ENCODE data around the gene LAMTOR1.

The LAMTOR1 gene

GRCh38 chr11:72061739-72062396 lies 41.2 kb downstream of the LAMTOR1 start:
- Histone ChIP-seq H3K36me3 (ENCODE audit: insufficient read depth, low read length) (peaks cover 49% of the 10 kb centered on the region), H3K27ac (ENCODE audit: low read length) (no peak overlapping the region), H3K4me1 (ENCODE audit: insufficient read depth, low read length) (no peaks in the 10 kb centered on the region), H3K4me2 (ENCODE audit: insufficient read depth, low read length) (no peak overlapping the region), H3K9me3 (ENCODE audit: insufficient read depth, low read length, severe bottlenecking) (no peaks in the 10 kb centered on the region), H3K4me3 (ENCODE audit: low read depth in 1 of 2, low read length in 2 of 2) (no peak overlapping the region), H3K79me2 (ENCODE audit: insufficient read depth, low read length) (peaks cover 89% of the 10 kb centered on the region), H4K20me1 (ENCODE audit: insufficient read depth, low read length) (peaks cover 26% of the 10 kb centered on the region; the same call in 1 of the 2 replicates), H3K27me3 (ENCODE audit: insufficient read depth, low read length, poor library complexity) (no peaks in the 10 kb centered on the region), H3K9ac (ENCODE audit: low read depth, low read length) (no peak overlapping the region), H2AFZ (ENCODE audit: low read depth, low read length) (no peak overlapping the region)
- ATAC-seq (ENCODE audit: insufficient read depth, low read depth), result no peak
- DNase-seq, result no peak
- TF ChIP-seq EZH2 (IDR thresholded peaks at IDR 0.05; ENCODE audit: borderline replicate concordance, low read depth, low read length, severe bottlenecking) (no peak), CTCF (IDR thresholded peaks at IDR 0.05; ENCODE audit: borderline replicate concordance, extremely low read depth, low read length, poor library complexity, severe bottlenecking) (no peak)

GRCh38 chr11:72058416-72059034 lies 44.6 kb downstream of the LAMTOR1 start:
- Histone ChIP-seq H3K36me3 (ENCODE audit: insufficient read depth, low read length) (peaks cover 51% of the 10 kb centered on the region), H3K4me1 (ENCODE audit: insufficient read depth, low read length) (no peaks in the 10 kb centered on the region), H3K27ac (ENCODE audit: low read length) (no peak overlapping the region), H2AFZ (ENCODE audit: low read depth, low read length) (no peak overlapping the region), H3K79me2 (ENCODE audit: insufficient read depth, low read length) (peaks cover 94% of the 10 kb centered on the region), H3K9ac (ENCODE audit: low read depth, low read length) (no peak overlapping the region), H3K27me3 (ENCODE audit: insufficient read depth, low read length, poor library complexity) (no peaks in the 10 kb centered on the region), H4K20me1 (ENCODE audit: insufficient read depth, low read length) (peaks cover 23% of the 10 kb centered on the region; the same call in 1 of the 2 replicates), H3K4me2 (ENCODE audit: insufficient read depth, low read length) (no peak overlapping the region), H3K9me3 (ENCODE audit: insufficient read depth, low read length, severe bottlenecking) (no peaks in the 10 kb centered on the region), H3K4me3 (ENCODE audit: low read depth in 1 of 2, low read length in 2 of 2) (no peak overlapping the region)
- TF ChIP-seq CTCF (IDR thresholded peaks at IDR 0.05; ENCODE audit: borderline replicate concordance, extremely low read depth, low read length, poor library complexity, severe bottlenecking) (no peak), EZH2 (IDR thresholded peaks at IDR 0.05; ENCODE audit: borderline replicate concordance, low read depth, low read length, severe bottlenecking) (no peak)
- ATAC-seq (ENCODE audit: insufficient read depth, low read depth) (no peak), DNase-seq (no peak)

GRCh38 chr11:72048766-72049460 lies 54.2 kb downstream of the LAMTOR1 start:
- no peak overlapping the region for H3K9ac ChIP-seq (ENCODE audit: low read depth, low read length)
- ATAC-seq (ENCODE audit: insufficient read depth, low read depth), result no peak

More at GRCh38 chr11:72048766-72049460, 54.2 kb downstream of the LAMTOR1 start:
- no peak overlapping the region for H3K4me3 ChIP-seq (ENCODE audit: low read depth in 1 of 2, low read length in 2 of 2)
- no peaks in the 10 kb centered on the region for H3K9me3 ChIP-seq (ENCODE audit: insufficient read depth, low read length, severe bottlenecking)
- no peak overlapping the region for H3K4me2 ChIP-seq (ENCODE audit: insufficient read depth, low read length)
- no peak for TF ChIP-seq EZH2 (IDR thresholded peaks at IDR 0.05; ENCODE audit: borderline replicate concordance, low read depth, low read length, severe bottlenecking)
- TF ChIP-seq CTCF (IDR thresholded peaks at IDR 0.05; ENCODE audit: borderline replicate concordance, extremely low read depth, low read length, poor library complexity, severe bottlenecking), result no peak
- peaks cover 64% of the 10 kb centered on the region for H3K36me3 ChIP-seq (ENCODE audit: insufficient read depth, low read length)
- H2AFZ ChIP-seq (ENCODE audit: low read depth, low read length), result no peak overlapping the region
- H4K20me1 ChIP-seq (ENCODE audit: insufficient read depth, low read length), result peaks cover 27% of the 10 kb centered on the region
- H3K27ac ChIP-seq (ENCODE audit: low read length), result no peak overlapping the region
- no peaks in the 10 kb centered on the region for H3K27me3 ChIP-seq (ENCODE audit: insufficient read depth, low read length, poor library complexity)
- no peak for DNase-seq
- H3K79me2 ChIP-seq (ENCODE audit: insufficient read depth, low read length), result peaks cover 95% of the 10 kb centered on the region
- peaks cover 12% of the 10 kb centered on the region for H3K4me1 ChIP-seq (ENCODE audit: insufficient read depth, low read length)
